Astrocyte (in vitro differentiated cells and primary cell): ENCODE data around the gene IVD.

Experiments
- EZH2 ChIP-seq: IDR thresholded peaks from 2 replicates; pipeline ENCODE4 v1.6.1; 2012; ENCODE audit warnings: mild to moderate bottlenecking, low read length, inconsistent platforms; ENCODE audit not compliant: insufficient read depth
- TF ChIP-seq, protein P1 (sequence below): IDR thresholded peaks from 2 replicates; pipeline ENCODE4 v1.5.1; 2011; ENCODE audit warnings: low read depth, mild to moderate bottlenecking, inconsistent platforms, low read length, moderate library complexity; ENCODE audit not compliant: insufficient read depth

- TF ChIP-seq, protein P1, sequence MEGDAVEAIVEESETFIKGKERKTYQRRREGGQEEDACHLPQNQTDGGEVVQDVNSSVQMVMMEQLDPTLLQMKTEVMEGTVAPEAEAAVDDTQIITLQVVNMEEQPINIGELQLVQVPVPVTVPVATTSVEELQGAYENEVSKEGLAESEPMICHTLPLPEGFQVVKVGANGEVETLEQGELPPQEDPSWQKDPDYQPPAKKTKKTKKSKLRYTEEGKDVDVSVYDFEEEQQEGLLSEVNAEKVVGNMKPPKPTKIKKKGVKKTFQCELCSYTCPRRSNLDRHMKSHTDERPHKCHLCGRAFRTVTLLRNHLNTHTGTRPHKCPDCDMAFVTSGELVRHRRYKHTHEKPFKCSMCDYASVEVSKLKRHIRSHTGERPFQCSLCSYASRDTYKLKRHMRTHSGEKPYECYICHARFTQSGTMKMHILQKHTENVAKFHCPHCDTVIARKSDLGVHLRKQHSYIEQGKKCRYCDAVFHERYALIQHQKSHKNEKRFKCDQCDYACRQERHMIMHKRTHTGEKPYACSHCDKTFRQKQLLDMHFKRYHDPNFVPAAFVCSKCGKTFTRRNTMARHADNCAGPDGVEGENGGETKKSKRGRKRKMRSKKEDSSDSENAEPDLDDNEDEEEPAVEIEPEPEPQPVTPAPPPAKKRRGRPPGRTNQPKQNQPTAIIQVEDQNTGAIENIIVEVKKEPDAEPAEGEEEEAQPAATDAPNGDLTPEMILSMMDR, result no peak
- TF ChIP-seq EZH2, result no peak
Measured at GRCh38 chr15:40365016-40365415, 40.6 kb upstream of the IVD start.
